Stimulated activated CD8-positive, alpha-beta memory T cell treated with anti-CD3 and anti-CD28 coated beads, Interleukin-15, amount 100 ng/mL, for 24 hours (primary cell): Measurements from ENCODE around the gene MMP23B.
A peak's percentile ranks its signal among the peaks of the same experiment; 100 is the strongest.

Experiments
- DNase-seq: peaks from one replicate; pipeline ENCODE4 v3.0.0-alpha.2; 2020; ENCODE audit warnings: low read depth

MMP23B gene

DNA sequence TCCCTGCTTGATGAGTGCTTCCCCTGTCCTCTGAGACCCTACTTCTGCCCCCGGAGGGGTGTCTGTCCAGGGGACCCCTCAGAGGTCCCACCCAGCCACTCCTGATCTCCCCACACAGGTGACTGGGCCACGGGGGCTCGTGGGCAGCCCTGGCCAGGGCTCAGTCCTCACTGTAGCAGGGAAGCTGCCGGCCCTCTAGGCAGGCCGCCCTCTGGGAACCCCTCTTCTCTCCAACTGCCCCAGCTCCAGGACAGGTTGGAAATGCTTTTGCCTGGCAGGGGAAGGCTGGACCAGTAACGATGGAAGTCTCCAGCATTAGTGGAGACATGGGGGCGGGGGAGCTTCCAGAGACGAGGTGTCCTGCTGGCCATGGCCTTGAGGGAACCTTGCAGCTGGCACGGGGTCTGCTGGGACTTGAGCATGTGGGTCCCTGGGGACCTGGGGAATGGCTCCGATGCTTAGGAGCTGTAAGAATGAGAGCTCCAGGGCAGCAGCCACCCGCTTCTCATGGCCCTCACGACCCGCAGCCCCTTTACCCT is 28.9 kb upstream of the MMP23B start:
- DNase-seq: no peak

DNA sequence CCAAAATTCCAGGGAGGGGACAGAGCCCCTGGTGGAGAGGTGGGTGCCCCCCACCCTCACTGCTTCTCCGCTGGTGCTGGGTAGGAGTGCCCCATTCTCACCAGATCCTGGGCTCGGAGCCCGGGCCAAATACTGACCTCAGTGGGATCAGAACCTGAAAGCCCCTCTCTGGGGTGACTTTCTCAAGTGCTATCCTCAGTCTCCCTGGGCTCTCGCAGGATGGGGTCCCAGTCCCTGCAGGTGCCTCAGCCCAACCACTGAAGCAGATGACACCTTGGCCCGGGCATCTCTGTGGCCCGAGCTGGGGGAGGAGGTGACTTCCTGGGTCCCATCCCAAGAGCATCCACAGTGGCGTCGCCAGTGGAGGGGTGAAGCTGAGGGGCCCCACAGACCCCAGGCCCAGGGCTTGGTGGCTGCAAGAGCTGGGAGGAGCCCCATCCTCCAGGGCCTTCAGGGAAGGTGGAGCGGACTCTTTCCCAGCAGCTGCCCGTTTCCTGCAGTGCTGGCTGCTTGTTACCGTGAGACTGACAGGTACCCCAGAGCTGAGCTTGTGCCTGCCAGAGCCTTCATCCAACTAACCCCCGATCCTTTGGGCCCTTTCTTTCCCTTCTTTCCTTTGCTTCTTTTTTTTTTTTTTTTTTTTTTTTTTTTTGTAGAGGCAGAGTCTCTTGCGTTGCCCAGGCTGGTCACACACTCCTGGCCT is 28.2 kb upstream of the MMP23B start:
- no peak for DNase-seq

DNA sequence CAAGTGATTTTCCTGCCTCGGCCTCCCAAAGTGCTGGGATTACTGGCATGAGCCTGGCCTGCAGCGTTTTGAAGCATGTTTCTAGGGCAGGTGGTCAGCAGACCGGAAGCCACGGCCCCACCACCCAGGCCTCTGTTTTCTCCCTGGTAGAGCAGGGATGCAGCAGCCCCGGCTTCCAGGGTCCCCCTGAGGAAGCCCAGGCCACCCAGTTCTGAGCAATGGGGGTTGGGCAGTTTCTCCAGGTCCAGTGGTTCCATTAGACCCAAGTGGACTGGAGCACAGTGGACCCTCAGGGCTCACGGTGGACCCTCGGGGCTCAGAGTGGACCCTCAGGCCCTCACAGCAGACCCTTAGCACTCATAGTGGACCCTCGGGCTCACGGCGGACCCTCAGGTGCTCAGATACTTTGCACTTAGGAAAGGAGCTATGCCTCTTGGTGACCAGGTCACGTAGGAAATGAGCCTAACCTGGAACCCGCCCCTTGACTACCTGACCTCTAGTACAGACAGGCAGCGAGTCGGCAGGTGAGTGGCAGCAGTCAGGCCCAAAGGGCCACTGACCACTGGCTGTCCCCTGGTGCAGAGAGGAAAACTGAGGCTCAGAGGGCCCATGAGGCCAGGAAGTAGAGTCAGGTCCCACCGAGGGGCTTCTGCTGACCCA is 27.5 kb upstream of the MMP23B start:
- DNase-seq: no peak

DNA sequence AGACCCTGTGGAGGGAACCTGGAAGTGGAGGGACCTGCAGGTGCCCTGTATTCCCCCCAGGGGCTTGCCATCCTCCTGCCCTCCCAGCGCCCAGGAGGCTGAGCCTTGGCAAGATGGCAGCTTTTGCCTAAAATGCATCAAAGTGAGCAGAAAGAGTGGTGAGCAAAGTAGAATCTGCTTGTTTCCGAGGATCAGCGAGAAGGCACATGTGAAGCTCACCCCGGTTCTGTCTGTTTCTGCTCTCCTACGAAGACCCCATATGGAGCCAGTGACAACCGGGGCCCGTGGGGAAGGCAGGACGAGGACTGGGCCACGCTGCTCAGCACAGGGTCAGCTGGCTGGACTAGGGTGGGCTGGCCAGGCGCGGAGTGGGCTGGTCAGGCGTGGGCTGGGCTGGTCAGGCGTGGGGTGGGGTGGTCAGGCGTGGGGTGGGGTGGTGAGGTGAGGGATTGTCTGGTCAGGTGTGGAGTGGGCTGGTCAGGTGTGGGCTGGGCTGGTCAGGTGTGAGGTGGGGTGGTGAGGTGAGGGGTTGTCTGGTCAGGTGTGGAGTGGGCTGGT is 26.9 kb upstream of the MMP23B start:
- DNase-seq: no peak

DNA sequence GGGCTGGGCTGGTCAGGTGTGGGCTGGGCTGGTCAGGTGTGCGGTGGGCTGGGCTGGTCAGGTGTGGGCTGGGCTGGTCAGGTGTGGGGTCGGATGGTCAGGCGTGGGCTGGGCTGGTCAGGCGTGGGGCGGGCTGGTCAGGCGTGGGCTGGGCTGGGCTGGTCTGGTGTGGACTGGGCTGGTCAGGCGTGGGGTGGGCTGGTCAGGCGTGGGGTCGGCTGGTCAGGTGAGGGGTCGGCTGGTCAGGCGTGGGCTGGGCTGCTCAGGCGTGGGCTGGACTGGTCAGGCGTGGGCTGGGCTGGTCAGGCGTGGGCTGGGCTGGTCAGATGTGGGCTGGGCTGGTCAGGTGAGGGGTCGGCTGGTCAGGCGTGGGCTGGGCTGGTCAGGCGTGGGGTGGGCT is 26.2 kb upstream of the MMP23B start:
- no peak for DNase-seq

DNA sequence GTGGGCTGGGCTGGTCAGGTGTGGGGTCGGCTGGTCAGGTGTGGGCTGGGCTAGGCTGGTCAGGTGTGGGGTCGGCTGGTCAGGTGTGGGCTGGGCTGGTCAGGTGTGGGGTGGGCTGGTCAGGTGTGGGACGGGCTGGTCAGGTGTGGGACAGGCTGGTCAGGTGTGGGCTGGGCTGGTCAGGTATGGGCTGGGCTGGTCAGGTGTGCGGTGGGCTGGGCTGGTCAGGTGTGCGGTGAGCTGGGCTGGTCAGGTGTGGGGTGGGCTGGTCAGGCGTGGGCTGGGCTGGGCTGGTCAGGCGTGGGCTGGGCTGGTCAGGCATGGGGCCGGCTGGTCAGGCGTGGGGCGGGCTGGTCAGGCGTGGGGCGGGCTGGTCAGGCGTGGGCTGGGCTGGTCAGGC is 25.7 kb upstream of the MMP23B start:
- no peak for DNase-seq

DNA sequence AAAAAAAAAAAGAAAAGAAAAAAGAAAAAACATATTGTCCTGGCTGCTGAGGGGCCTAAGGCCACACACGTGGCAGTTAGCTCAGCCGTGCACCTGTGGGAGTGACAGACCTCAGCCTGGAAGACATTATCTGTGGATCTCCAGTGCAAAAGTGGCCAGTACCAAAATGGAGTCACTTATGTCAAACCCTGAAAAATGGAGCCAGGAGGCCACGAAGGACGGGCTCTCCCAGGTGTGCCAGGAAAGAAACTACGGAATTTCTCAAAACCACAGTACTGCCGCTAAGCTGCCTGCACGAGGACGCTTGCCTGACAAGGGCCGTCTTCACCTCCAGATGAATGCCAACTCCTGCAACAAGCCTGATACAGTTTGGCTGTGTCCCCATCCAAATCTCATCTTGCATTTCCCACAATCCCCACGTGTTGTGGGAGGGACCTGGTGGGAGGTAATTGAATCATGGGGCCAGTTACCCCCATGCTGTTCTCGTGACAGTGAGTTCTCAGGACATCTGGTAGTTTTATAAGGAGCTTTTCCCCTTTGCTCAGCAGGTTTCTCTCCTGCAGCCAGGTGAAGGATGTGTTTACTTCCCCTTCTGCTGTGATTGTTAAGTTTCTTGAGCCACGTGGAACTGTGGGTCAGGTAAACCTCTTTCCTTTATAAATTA is 22.0 kb upstream of the MMP23B start:
- DNase-seq: no peak

DNA sequence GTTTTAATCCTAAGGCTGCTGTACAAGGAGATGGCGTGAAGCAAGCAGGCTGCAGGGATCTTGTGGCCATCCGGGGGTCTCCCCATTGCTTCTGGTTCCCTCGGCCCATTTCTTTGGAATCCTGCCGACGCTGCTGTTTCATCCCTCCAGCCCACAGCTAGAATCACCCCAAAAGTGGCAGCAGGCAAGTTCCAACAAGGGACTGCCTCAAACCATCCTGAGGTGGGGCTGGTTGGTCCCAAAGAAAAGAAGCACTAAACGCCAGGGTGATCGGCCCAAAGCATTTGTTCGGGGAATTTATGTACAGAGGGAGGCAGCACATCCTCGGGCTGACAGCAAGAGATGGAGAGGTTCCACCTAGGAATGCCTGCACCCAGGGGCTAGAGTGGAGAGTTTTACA is 21.2 kb upstream of the MMP23B start:
- DNase-seq: no peak

DNA sequence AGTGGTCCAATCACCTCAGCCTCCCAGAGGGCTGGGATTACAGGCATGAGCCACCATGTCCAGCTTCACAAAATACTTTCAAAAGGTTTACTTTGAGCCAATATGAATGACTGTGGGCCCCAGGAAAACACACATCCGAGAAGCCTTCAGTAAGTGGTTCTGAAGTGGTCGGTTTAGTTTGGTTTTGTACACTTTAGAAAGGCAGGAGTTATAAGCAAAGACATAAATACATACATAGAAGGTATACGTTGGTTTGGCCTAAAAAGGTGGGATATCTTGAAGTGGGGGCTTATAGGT is 19.9 kb upstream of the MMP23B start:
- no peak for DNase-seq

DNA sequence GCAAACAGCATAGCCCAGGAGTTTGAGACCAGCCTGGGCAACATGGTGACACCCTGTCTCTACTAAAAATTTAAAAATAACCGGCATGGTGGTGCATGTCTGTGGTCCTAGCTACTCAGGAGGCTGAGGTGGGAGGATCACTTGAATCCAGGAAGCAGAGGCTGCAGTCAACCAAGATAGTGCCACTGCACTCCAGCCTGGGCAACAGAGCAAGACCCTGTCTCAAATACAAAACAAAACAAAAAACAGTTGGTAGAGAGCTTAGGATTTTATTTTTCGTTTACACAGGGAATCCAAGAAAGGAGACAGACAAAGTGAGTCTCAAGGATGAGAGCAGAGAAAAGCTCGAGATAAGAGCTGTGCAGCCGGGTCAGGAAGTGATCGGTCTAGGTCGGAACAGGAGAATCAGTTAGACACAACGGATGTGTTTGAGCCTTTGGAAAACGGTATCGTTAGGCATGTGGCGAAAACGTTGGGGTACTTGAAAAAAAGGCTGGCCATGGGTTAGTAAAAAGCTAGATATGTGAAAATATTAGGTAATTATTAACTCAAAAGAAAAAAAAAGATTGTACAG is 18.4 kb upstream of the MMP23B start:
- DNase-seq: no peak

DNA sequence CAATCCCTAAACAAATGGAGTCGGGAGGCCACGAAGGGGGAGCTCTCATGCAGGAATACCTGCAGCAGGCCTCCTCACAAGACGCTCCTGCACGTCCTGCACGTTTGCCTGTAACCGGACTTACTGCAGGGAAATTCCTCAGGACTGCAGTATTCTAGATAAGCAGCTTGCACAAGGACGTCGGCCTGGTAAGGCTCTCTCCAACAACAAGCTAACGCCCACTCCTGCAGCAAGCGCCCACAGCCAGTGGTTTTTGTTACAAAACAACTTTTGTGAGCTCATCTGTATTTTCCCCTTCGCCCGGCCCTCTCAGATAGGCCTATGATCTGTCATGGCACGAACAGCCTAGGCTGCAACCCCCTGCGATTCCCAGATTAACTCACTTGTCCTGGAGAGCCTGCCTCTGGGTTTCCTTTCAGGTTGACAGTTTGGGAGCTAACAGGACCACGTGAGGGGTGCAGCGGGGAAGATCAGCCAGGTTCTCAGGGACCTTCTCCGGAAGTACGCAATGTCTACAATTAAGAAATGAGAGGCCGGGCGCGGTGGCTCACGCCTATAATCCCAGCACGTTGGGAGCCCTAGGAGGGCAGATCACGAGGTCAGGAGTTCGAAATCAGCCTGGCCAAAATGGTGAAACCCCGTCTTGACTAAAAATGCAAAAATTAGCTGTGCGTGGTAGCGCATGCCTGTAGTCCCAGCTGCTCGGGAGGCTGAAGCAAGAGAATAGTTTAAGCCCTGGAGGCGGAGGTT is 17.6 kb upstream of the MMP23B start:
- no peak for DNase-seq

DNA sequence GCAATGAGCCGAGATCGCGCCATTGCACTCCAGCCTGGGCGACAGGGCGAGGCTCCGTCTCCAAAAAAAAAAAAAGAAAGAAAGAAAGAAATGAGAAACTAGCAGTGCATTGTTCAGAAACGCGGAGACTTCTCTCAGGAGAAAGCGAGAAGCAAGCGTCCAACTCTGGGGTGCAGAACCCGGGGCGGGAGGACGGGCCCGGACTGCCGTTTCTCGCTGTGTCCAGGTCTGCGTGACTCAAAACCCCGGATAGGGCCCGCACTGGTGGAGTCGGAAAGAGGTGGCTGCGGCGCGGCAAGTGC is 17.1 kb upstream of the MMP23B start:
- no peak for DNase-seq

DNA sequence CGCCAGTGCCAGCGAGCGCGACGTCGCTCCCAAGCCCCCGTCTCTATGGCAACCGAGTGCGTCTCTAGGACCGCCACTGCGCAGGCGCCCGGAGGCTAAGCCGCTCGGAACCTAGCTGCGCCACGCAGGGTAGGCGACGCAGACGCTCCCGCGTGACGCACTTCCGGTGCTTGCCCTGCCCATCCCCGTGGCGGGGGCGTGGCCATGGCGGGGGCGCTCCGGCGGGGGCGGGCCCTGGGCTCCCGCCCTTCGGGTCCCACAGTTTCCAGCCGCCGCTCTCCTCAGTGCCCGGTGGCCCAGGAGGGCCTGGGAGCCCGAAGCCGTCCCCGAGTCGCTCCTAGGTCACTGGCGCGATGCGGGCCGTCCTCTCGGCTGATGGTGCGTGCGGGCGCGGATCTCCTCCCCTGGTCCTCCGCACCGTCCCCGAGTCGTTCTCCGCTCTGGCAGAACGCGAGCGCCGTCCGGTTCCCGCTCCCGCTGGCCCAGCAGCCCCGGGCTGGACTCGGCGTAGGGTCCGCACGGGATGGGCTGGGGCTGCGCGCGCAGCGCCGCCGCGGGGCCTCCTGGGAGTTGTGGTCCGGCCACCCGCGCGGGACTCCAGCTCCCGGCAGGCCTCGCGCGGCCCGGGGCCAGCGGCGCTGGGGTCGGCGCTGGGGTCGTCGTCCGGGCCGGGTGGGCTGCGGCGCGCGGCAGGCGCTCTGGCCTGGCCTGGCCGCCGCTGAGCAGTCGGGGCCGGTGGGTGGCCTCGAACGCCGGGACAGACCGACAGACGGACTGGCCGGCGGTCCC is 16.5 kb upstream of the MMP23B start, which contains the start of gene MIB2:
MIB2 (plus strand) TSS at position 245 of the 789 bp plus-strand sequence. CDS start 7,953 bp downstream, outside the sequence.
- peak; percentile 98 for DNase-seq

DNA sequence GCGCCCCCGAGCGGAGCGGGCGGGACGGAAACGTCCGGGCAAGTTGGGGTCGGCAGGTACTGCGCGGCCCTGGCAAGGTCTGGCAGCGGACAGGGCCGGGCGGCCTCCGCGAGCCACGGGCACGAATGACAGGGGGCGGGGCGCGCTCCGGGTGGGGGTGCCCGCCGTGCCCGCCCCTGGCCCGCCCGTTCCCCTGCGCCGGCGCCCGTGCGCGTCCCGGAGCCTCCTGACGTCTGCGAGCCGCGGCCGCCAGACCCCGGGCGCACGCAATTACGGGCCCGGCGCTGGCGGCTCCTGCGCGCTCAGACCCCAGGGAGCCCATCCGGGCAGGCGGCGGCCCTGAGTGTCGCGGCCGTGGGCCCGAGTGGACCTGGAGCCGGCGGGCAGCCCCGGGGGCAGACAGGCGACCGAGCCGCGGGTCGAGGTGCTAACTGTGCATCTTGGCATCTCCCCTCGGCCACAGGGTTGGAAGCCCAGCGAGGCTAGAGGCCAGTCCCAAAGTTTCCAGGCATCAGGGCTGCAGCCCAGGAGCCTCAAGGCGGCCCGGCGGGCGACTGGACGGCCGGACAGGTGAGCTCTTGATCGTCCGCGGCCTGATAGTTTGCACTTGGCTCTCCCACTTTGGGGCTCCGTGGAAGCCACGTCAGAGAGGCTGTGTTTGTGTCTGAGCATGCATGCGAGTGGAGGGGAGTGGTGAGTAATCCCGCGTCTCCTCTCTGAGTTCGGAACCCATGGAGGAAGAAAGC is 15.8 kb upstream of the MMP23B start:
- no peak for DNase-seq

DNA sequence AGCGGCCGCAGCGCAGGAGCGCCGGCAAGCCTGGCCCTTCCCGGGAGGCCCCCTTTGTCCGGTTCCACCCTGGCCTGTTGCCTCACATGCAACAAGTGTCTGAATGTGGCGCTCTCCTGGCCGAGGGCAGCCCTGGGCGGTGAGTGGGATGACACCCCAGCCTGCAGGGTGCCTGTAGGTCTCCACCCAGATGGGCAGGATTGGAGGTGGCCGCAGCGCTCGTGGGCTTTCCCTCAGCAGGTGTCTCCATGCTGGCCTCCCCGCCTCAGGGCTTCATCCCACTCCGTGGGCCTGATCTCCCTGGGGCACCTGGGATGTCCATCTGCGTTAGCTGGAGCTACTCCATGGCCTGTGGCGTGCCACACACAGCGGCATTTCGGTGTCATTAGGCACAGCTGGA is 15.1 kb upstream of the MMP23B start:
- DNase-seq: no peak

DNA sequence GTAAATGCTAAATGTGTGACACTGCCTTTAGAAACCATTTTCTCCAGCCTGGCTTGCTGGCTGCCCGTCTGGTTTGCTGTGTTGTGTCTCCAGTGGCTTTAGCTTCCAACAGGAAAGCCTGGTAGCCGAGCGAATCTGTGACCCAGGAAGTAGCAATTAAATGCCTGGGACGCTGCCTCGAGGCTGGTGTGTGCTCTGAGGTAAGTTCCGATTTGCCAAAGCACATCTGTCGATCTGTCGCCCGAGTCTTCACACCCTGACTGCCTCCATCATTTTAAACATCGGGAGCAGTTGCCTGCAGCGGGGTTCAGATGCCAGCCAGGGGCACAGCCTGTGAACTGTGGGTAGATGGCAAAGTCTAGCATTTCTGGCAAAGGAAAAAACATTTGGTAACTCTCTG is 14.5 kb upstream of the MMP23B start:
- no peak for DNase-seq

DNA sequence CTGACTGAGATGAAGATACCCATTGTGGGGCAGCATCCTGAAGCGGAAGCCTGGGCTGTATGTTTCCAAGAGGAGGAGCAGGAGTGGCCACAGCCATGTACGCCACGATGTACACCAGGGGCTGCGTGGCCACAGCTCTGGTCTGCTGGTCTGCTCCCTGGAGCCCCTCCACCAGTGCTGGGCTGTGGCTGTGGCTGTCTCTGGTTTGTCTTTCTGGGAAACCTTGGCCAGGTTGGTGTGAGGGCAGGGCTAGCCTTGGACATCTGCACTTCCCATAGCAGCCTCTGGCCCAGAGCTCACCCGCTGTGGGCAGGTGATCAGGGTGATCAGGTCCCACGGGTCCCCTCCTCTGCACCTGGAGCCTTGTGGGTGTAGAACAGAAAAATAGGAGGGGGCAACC is 14.0 kb upstream of the MMP23B start:
- no peak for DNase-seq

DNA sequence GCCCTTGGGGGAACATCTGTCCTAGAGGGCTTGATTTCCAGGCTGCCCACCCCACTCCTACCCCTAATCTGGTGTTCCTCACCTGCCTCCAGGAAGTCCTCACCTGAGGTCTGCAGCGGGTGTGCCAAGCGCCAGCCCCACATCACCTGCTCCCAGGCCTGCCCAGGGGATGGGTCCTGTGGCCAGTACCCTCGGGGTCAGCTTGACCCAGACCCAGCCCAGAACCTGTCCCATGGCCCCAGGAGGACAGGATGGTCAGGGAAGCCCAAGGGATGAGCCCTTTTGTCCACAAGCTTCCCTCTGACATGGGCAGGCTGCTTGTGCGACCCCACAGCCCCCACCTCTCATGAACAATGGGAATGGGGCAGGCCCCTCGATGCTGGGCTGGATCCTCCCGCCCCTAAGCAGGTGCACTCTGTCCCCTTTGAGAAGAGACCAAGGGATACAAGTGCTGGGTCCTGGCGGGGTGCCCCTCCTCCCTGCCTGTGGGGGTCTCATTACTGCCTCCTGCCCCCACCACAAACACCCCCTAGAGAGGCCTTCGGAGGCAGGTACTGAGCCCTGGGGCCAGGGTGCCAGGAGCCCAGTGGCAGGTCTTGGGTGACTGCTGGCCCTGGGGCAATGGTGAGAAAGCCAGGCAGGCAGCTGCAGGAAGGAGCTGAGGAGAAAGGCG is 13.4 kb upstream of the MMP23B start:
- no peak for DNase-seq

DNA sequence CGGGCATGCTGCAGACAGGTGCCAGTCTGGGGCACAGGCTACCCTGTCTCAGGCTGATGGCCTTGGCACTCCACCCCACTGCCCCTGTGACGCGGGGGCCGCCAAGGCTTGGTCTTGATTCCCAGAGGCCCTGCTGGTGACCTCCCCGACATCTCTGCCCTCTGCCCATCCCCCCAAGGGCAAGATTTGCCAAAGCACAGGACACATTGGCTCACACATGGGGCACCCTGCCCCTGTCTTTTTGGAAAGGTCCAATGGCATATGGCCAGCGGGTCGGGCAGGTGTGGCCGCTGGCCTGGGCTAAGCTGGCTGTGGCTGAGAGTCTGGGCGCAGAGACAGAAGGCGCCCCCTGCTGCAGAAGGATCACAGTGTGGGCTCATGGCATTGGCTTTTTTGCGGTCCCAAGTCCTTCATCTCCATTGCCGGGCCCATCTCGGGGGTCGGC is 12.0 kb upstream of the MMP23B start:
- no peak for DNase-seq
